ENCODE data around the gene HEATR9.

- no peak for TF ChIP-seq CTCF (IDR thresholded peaks at IDR 0.05; ENCODE audit: borderline replicate concordance, extremely low read depth, low read length, poor library complexity, severe bottlenecking)
- no peak for TF ChIP-seq EZH2 (IDR thresholded peaks at IDR 0.05; ENCODE audit: borderline replicate concordance, low read depth, low read length, severe bottlenecking)
Measured at GRCh38 chr17:35812456-35812855, 56.2 kb downstream of the HEATR9 start.

Measured in DND-41 (cell line).